ENCODE results near the gene FUT6.

DNA sequence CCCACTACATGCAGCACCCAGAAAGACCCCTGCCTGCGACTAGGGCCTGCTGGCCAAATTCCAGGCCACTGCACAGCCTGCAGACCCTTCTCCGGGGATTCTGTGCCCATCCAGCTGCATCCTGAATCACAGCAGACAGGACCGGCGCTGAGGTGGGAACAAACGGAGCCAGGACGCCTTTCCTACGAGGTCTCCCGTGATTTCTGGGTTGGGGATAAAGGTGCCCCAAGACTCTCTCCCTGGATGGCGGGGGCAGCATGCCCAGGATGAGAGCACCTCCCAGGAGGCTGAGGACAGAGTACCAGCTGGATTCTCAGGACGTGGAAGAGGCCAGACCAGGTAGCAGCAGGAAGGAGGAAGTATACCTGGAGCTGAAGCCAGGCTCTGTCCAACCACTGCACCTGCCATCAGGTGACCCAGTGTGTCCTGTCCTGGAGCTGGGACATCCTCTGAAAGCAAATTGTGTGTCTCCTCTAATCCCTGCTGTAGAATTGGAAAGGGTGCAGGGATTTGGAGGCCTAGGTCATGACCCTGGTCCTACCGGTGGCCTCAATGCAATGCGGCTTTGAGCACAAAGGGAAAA lies 34.2 kb upstream of the FUT6 start:
- TF ChIP-seq CTCF (conservative IDR thresholded peaks at IDR 0.05; ENCODE audit: low read length): no peak
- no peak for TF ChIP-seq EZH2phosphoT487 (IDR thresholded peaks at IDR 0.05; ENCODE audit: borderline replicate concordance, low read depth, low read length)
